ENCODE data around the gene VWC2L. TPM values are rescaled to one million over a fixed set of nuclear protein-coding genes. Genes with fewer than 3 reads are reported as not detected.

The VWC2L gene
- total and polyA plus RNA-seq, 9 donors, result 0.16 TPM; not detected in 8

DNA sequence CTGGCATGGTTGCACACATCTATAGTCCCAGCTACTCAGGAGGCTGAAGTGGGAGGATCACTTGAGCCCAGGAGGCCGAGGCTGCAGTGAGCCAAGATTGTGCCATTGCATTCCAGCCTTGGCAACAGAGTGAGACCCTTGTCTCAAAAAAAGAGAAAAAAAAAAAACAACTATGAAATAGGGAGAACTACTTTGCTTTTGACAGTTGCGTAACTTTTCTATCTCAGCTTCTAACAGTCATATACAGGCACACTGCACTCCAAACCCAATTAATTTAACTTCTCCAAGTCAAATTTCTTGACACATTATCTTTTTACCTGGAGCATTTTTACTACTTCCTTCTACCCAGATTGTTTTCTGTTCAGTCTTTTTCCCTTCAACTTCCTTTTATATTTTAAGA lies 24.1 kb upstream of the VWC2L start:
- no peak for DNase-seq
- no peak overlapping the region for H3K27ac ChIP-seq (ENCODE audit: low read length)
- H3K4me1 ChIP-seq (ENCODE audit: control insufficient read depth, insufficient read depth, low read length), result no peaks in the 10 kb centered on the region
- H3K9me3 ChIP-seq (replicated peaks; ENCODE audit: control insufficient read depth, low read depth, low read length), result no peaks in the 10 kb centered on the region
- no peaks in the 10 kb centered on the region for H3K27me3 ChIP-seq (ENCODE audit: control insufficient read depth, insufficient read depth, low read length)
- no peaks in the 10 kb centered on the region for H3K36me3 ChIP-seq (ENCODE audit: control insufficient read depth, insufficient read depth, low read length)
- no peak overlapping the region for H3K4me3 ChIP-seq (ENCODE audit: low read length)
- no CpG with 5 or more reads among the region's 2 CpGs for WGBS (ENCODE audit: insufficient coverage)

DNA sequence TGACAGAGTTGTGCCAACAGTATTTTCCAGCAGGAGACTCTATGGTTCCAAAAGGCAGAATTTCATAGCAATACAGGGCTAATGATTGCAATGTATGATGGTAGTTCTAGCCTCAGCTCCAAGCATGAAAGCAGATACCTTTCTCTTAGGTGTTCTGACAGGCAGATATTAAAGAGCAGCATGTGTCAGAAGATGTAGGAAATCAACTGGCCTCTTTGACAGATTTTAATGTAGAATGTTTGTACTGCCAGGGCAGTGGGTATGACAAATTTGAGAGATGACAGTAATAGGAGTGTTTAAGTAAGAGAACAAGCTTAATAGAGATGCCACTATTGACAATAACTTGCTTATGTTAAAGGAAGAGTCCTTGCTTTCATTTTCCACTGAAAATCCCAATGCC lies 21.5 kb upstream of the VWC2L start:
- no peak for DNase-seq
- Histone ChIP-seq H3K36me3 (ENCODE audit: control insufficient read depth, insufficient read depth, low read length) (no peaks in the 10 kb centered on the region), H3K27ac (ENCODE audit: low read length) (no peak overlapping the region), H3K4me1 (ENCODE audit: control insufficient read depth, insufficient read depth, low read length) (no peaks in the 10 kb centered on the region), H3K27me3 (ENCODE audit: control insufficient read depth, insufficient read depth, low read length) (no peaks in the 10 kb centered on the region), H3K4me3 (ENCODE audit: low read length) (no peak overlapping the region), H3K9me3 (replicated peaks; ENCODE audit: control insufficient read depth, low read depth, low read length) (no peaks in the 10 kb centered on the region)

DNA sequence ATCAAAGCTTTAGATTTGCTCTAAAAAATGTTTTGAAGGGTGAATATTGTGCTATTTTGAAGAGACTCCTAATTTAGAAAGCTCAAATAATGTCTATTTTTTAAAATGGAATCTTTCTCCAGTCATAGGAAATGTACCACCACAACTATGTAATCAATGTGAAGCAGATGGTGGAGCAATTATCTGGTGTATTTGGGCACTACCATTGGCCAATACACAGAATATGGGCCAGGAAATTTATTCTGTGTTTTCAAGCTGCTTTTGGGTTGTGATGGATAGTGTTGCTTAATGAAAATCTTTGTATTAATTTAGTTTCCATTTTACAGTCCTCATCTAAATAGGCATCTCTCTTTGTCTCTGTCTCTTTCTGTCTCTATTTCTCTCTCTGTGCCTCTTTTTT lies 17.1 kb upstream of the VWC2L start:
- H3K4me3 ChIP-seq (ENCODE audit: low read length), result no peak overlapping the region
- no peak overlapping the region for H3K27ac ChIP-seq (ENCODE audit: low read length)
- no peaks in the 10 kb centered on the region for H3K36me3 ChIP-seq (ENCODE audit: control insufficient read depth, insufficient read depth, low read length)
- no peak for DNase-seq
- no peaks in the 10 kb centered on the region for H3K27me3 ChIP-seq (ENCODE audit: control insufficient read depth, insufficient read depth, low read length)
- H3K9me3 ChIP-seq (replicated peaks; ENCODE audit: control insufficient read depth, low read depth, low read length), result no peaks in the 10 kb centered on the region
- H3K4me1 ChIP-seq (ENCODE audit: control insufficient read depth, insufficient read depth, low read length), result no peaks in the 10 kb centered on the region

DNA sequence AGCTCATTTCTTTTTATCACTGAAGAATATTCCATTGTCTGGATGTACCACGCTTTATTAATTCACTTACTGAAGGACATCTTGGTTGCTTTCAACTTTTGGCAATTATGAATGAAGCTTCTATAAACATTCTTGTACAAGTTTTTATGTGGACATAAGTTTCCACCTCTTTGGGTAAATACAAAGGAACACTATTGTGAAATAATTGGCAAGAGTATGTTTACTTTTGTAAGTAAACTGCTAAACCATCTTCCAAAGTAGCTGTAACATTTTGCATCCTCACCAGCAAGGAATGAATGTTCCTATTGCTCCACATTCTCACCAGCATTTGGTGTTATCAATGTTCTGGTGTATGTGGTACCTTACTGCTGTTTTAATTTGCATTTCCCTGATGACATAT lies 15.8 kb upstream of the VWC2L start:
- no CpG with 5 or more reads among the region's 1 CpG for WGBS (ENCODE audit: insufficient coverage)
- H3K4me3 ChIP-seq (ENCODE audit: low read length), result no peak overlapping the region
- H3K4me1 ChIP-seq (ENCODE audit: control insufficient read depth, insufficient read depth, low read length), result no peaks in the 10 kb centered on the region
- no peak for DNase-seq
- no peaks in the 10 kb centered on the region for H3K27me3 ChIP-seq (ENCODE audit: control insufficient read depth, insufficient read depth, low read length)
- H3K36me3 ChIP-seq (ENCODE audit: control insufficient read depth, insufficient read depth, low read length), result no peaks in the 10 kb centered on the region
- no peak overlapping the region for H3K27ac ChIP-seq (ENCODE audit: low read length)
- H3K9me3 ChIP-seq (replicated peaks; ENCODE audit: control insufficient read depth, low read depth, low read length), result no peaks in the 10 kb centered on the region

DNA sequence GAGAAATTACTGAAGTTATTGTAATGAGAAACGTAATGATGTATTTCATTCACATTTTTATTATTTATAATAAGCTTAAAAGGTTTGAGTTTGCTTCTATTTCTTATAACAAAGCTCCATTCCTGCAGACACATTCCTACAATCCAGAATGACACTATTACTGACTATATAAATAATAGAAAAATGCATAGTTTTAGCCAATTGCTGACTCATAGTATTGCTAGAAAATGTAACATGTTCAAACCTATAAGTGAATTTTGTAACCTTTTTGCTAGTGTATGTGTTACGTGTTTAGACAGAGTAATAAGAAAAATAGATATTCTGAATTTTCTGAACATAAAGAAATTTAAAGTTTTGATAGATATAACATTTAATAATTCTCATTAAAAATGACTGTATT lies 9.3 kb upstream of the VWC2L start:
- H3K27ac ChIP-seq (ENCODE audit: low read length), result no peak overlapping the region
- no peaks in the 10 kb centered on the region for H3K36me3 ChIP-seq (ENCODE audit: control insufficient read depth, insufficient read depth, low read length)
- no peaks in the 10 kb centered on the region for H3K27me3 ChIP-seq (ENCODE audit: control insufficient read depth, insufficient read depth, low read length)
- DNase-seq, result no peak
- no CpG with 5 or more reads among the region's 2 CpGs for WGBS (ENCODE audit: insufficient coverage)
- no peaks in the 10 kb centered on the region for H3K9me3 ChIP-seq (replicated peaks; ENCODE audit: control insufficient read depth, low read depth, low read length)
- no peak overlapping the region for H3K4me3 ChIP-seq (ENCODE audit: low read length)
- no peaks in the 10 kb centered on the region for H3K4me1 ChIP-seq (ENCODE audit: control insufficient read depth, insufficient read depth, low read length)

DNA sequence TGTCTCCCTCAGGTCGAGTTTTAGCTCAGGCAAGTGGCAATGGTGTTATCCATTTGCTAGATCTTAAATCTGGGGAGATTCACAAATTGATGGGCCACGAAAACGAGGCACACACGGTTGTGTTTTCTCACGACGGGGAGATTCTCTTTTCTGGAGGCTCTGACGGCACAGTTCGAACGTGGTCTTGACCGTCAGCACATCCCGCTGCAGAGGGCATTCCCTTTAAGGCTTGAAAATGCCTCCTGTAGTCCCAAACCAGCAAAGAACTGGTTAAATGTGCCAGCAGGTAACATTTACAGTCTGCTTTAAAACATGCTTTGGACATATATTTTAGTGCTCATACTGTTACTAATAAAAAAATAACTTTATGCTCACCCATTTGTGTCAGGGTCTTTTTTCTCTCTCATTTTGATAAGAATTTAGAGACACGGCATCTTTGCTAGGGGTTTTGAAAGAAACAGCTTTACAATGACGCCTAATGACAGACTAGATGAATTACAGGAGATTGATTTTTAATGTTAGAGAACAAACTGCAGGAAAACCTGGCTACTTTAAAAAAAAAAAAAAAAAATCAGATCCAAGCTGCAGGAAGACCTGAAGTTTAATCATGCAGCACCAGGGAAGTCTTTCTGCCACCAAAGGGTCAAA lies 602 bp upstream of the VWC2L start:
- no peak overlapping the region for H3K4me3 ChIP-seq (ENCODE audit: low read length)
- 45% methylated on average over 10 of the region's 13 CpGs for WGBS (ENCODE audit: insufficient coverage)
- H3K27ac ChIP-seq (ENCODE audit: low read length), result no peak overlapping the region
- H3K4me1 ChIP-seq (ENCODE audit: control insufficient read depth, insufficient read depth, low read length), result no peaks in the 10 kb centered on the region
- no peak for DNase-seq
- H3K36me3 ChIP-seq (ENCODE audit: control insufficient read depth, insufficient read depth, low read length), result no peaks in the 10 kb centered on the region
- H3K27me3 ChIP-seq (ENCODE audit: control insufficient read depth, insufficient read depth, low read length), result no peaks in the 10 kb centered on the region
- no peaks in the 10 kb centered on the region for H3K9me3 ChIP-seq (replicated peaks; ENCODE audit: control insufficient read depth, low read depth, low read length)

DNA sequence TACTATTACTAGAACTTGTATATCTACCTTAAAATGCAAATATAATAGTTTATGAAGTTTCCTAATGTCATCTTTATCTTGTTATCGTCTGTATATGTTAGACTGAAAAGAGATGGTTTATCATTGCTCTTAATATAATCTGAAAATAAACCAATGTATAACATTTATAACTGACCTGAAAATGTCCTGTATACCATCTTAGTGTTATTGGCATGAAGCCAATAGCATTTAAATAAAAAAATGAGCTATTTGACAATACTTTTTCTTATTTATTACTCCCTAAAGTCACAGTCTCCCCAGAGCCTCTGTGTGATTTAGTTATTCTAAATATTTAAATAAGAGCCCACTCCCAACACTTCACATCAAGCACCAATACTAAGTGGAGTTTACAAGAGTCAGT lies 1.8 kb downstream of the VWC2L start:
- no peaks in the 10 kb centered on the region for H3K27me3 ChIP-seq (ENCODE audit: control insufficient read depth, insufficient read depth, low read length)

DNA sequence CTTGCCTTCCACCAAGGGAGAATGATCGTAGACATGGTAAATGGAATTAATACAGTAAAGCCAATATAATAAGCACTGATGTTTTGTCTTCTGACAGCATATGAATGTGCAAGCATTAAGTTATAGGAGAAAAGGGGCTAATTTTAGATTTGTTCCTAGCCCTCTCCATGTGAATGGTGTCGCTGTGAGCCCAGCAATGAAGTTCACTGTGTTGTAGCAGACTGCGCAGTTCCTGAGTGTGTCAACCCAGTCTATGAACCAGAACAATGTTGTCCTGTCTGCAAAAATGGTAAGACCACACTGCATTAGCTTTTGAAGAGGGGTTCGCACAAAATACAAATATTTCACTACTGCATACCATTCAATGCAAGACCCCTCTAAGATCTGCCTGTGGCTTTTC lies 25.6 kb downstream of the VWC2L start:
- no peaks in the 10 kb centered on the region for H3K4me1 ChIP-seq (ENCODE audit: control insufficient read depth, insufficient read depth, low read length)
- no peak overlapping the region for H3K27ac ChIP-seq (ENCODE audit: low read length)
- WGBS (ENCODE audit: insufficient coverage), result 94% methylated on average over 3 of the region's 4 CpGs
- no peak overlapping the region for H3K4me3 ChIP-seq (ENCODE audit: low read length)
- no peak for DNase-seq
- no peaks in the 10 kb centered on the region for H3K9me3 ChIP-seq (replicated peaks; ENCODE audit: control insufficient read depth, low read depth, low read length)
- no peaks in the 10 kb centered on the region for H3K36me3 ChIP-seq (ENCODE audit: control insufficient read depth, insufficient read depth, low read length)
- H3K27me3 ChIP-seq (ENCODE audit: control insufficient read depth, insufficient read depth, low read length), result no peaks in the 10 kb centered on the region

More for the DNA sequence above, 1.8 kb downstream of the VWC2L start:
- no peaks in the 10 kb centered on the region for H3K4me1 ChIP-seq (ENCODE audit: control insufficient read depth, insufficient read depth, low read length)
- H3K27ac ChIP-seq (ENCODE audit: low read length), result no peak overlapping the region
- H3K9me3 ChIP-seq (replicated peaks; ENCODE audit: control insufficient read depth, low read depth, low read length), result no peaks in the 10 kb centered on the region
- WGBS (ENCODE audit: insufficient coverage), result no CpG with 5 or more reads among the region's 1 CpG
- no peak for DNase-seq
- no peaks in the 10 kb centered on the region for H3K36me3 ChIP-seq (ENCODE audit: control insufficient read depth, insufficient read depth, low read length)
- H3K4me3 ChIP-seq (ENCODE audit: low read length), result no peak overlapping the region

DNA sequence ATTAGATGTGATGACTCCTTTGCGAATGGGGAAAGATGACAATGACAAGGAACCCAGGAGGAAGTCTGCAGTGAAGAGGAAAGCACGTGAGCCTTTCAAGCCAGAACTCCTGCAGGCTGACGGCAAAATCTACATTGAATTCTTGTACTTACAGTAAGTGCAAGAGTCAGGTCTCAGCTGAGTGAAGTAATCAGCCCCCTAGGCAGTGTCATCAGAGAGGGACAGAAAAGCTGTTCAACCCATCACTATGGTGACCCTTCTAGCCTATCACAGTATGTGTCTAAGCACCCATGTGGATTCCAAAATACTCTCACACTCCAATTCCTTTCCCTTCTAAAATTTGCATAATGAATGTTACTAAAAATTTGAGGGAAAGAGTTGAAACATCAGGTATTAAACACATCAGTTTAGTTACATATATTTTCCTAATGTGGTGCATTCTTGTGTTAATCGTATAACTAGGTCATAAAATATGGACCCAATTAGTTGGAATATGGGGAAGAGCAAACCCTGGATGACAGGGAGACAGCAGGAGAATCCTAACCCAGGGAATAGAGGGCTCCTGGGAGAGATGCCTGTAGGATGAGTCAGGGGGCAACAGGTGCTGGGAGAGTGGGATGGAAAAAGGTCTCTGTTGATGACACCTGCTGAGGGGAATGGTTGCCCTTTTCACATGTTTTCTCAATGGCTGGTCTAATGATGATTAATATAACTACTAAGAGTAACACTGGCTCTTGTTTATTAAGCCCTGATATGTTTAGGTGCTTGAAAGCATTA lies 39.5 kb downstream of the VWC2L start:
- H3K9me3 ChIP-seq (replicated peaks; ENCODE audit: control insufficient read depth, low read depth, low read length), result no peaks in the 10 kb centered on the region
- no peak overlapping the region for H3K27ac ChIP-seq (ENCODE audit: low read length)
- no peak for DNase-seq
- H3K27me3 ChIP-seq (ENCODE audit: control insufficient read depth, insufficient read depth, low read length), result no peaks in the 10 kb centered on the region
- whole genome bisulfite sequencing (ENCODE audit: insufficient coverage), result 89% methylated on average over 2 of the region's 4 CpGs
- H3K4me1 ChIP-seq (ENCODE audit: control insufficient read depth, insufficient read depth, low read length), result no peaks in the 10 kb centered on the region
- no peaks in the 10 kb centered on the region for H3K36me3 ChIP-seq (ENCODE audit: control insufficient read depth, insufficient read depth, low read length)
- no peak overlapping the region for H3K4me3 ChIP-seq (ENCODE audit: low read length)

DNA sequence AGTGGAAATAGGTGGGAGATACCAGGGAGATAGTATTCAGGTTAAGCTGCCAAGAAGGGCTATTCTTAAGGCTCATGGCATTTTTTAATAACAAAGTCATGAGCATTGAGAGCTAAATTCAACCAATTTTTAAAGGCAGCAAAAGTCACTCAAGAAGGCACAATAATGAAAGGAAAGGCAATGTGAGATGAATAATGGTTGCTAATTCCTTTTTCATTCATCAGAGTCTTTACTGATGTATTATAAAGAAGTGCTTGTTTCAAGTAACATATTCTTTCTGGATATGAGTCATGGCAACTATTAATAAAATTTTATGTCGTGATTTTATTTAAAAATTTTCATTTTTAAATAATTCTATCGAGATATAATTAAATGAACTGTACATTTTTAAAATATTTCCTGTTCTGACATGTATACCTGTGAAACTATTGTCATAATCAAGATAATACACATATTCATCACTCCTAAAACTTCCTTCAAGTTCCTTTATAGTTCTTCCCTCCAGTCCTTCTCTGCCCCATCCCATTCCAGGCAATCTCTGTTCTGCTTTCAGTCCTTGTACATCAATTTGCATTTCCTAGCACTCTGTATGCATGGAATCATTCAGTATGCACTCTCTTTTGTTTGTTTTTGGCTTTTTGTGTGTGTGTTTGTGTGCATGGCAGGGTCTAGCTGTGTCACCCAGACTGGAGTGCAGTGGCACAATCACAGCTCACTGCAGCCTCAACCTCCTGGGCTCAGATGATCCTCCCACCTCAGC lies 40.8 kb downstream of the VWC2L start:
- no peaks in the 10 kb centered on the region for H3K27me3 ChIP-seq (ENCODE audit: control insufficient read depth, insufficient read depth, low read length)
- no peaks in the 10 kb centered on the region for H3K4me1 ChIP-seq (ENCODE audit: control insufficient read depth, insufficient read depth, low read length)
- H3K36me3 ChIP-seq (ENCODE audit: control insufficient read depth, insufficient read depth, low read length), result no peaks in the 10 kb centered on the region
- H3K27ac ChIP-seq (ENCODE audit: low read length), result no peak overlapping the region
- WGBS (ENCODE audit: insufficient coverage), result no CpG with 5 or more reads among the region's 2 CpGs
- no peak for DNase-seq
- H3K4me3 ChIP-seq (ENCODE audit: low read length), result no peak overlapping the region
- H3K9me3 ChIP-seq (replicated peaks; ENCODE audit: control insufficient read depth, low read depth, low read length), result no peaks in the 10 kb centered on the region

Measured in muscle of leg (tissue), 11 donors.